ENCODE data around the gene JUN.

Gene JUN

GRCh38 chr1:58809325-58810010, 25.6 kb upstream of the JUN start:
- no peak for TF ChIP-seq EP300 (IDR thresholded peaks at IDR 0.05; ENCODE audit: borderline replicate concordance)
- TF ChIP-seq USF1 (IDR thresholded peaks at IDR 0.05) = no peak
- no peak for TF ChIP-seq TAF1 (IDR thresholded peaks at IDR 0.05; ENCODE audit: low read depth)
- TF ChIP-seq ZBTB7A (IDR thresholded peaks at IDR 0.05; ENCODE audit: low read depth) = no peak
- TF ChIP-seq YY1 (IDR thresholded peaks at IDR 0.05; ENCODE audit: low read depth) = no peak
- no peak for TF ChIP-seq CEBPB (IDR thresholded peaks at IDR 0.05)

- no peak for TF ChIP-seq NFIC (IDR thresholded peaks at IDR 0.05)
Measured at GRCh38 chr1:58808077-58808476, 24.2 kb upstream of the JUN start.

GRCh38 chr1:58805716-58806571, 22.1 kb upstream of the JUN start:
- TF ChIP-seq FOXM1 (IDR thresholded peaks at IDR 0.05; ENCODE audit: borderline replicate concordance, low read depth) (no peak), CEBPB (IDR thresholded peaks at IDR 0.05) (no peak), EP300 (IDR thresholded peaks at IDR 0.05; ENCODE audit: borderline replicate concordance) (no peak), CREB1 (IDR thresholded peaks at IDR 0.05; ENCODE audit: low read depth) (no peak), ZBTB7A (IDR thresholded peaks at IDR 0.05; ENCODE audit: low read depth) (no peak), YY1 (IDR thresholded peaks at IDR 0.05; ENCODE audit: low read depth) (no peak)

- TF ChIP-seq YY1 (IDR thresholded peaks at IDR 0.05; ENCODE audit: low read depth) = no peak
- no peak for TF ChIP-seq USF1 (IDR thresholded peaks at IDR 0.05)
- TF ChIP-seq RAD21 (IDR thresholded peaks at IDR 0.05; ENCODE audit: low read depth) = no peak
Measured at GRCh38 chr1:58804853-58805565, 21.2 kb upstream of the JUN start.

- no peak for TF ChIP-seq YY1 (IDR thresholded peaks at IDR 0.05; ENCODE audit: low read depth)
- no peak for TF ChIP-seq REST (IDR thresholded peaks at IDR 0.05; ENCODE audit: low read depth)
- no peak for TF ChIP-seq USF1 (IDR thresholded peaks at IDR 0.05)
- no peak for TF ChIP-seq EGR1 (IDR thresholded peaks at IDR 0.05)
- no peak for TF ChIP-seq TCF12 (IDR thresholded peaks at IDR 0.05; ENCODE audit: low read depth)
- TF ChIP-seq FOXM1 (IDR thresholded peaks at IDR 0.05; ENCODE audit: borderline replicate concordance, low read depth) = no peak
- no peak for TF ChIP-seq CEBPB (IDR thresholded peaks at IDR 0.05)
- no peak for TF ChIP-seq TEAD4 (IDR thresholded peaks at IDR 0.05)
- TF ChIP-seq ZBTB7A (IDR thresholded peaks at IDR 0.05; ENCODE audit: low read depth) = no peak
- TF ChIP-seq MAX (IDR thresholded peaks at IDR 0.05) = no peak
- TF ChIP-seq EP300 (IDR thresholded peaks at IDR 0.05; ENCODE audit: borderline replicate concordance) = no peak
- TF ChIP-seq NFIC (IDR thresholded peaks at IDR 0.05) = no peak
Measured at GRCh38 chr1:58803858-58804257, 20.0 kb upstream of the JUN start.

GRCh38 chr1:58802640-58803399, 19.0 kb upstream of the JUN start:
- TF ChIP-seq ZBTB7A (IDR thresholded peaks at IDR 0.05; ENCODE audit: low read depth) (no peak), EP300 (IDR thresholded peaks at IDR 0.05; ENCODE audit: borderline replicate concordance) (no peak), NFIC (IDR thresholded peaks at IDR 0.05) (no peak), TAF1 (IDR thresholded peaks at IDR 0.05; ENCODE audit: low read depth) (no peak), REST (IDR thresholded peaks at IDR 0.05; ENCODE audit: low read depth) (no peak), EGR1 (IDR thresholded peaks at IDR 0.05) (no peak), MAX (IDR thresholded peaks at IDR 0.05) (no peak), USF1 (IDR thresholded peaks at IDR 0.05) (no peak), YY1 (IDR thresholded peaks at IDR 0.05; ENCODE audit: low read depth) (no peak), TEAD4 (IDR thresholded peaks at IDR 0.05) (no peak), CREB1 (IDR thresholded peaks at IDR 0.05; ENCODE audit: low read depth) (no peak)

Data from Ishikawa (cell line).